ENCODE data around the gene HERPUD2.
"Not testable (repeated sequence)": the region's sequence is repeated elsewhere in the genome, so short reads cannot be mapped to it uniquely, and the experiment has no call there.

The HERPUD2 gene

GRCh38 chr7:35658606-35659201 lies 36.2 kb downstream of the HERPUD2 start:
- H3K4me3 ChIP-seq (ENCODE audit: low read length) = no peak overlapping the region
- no peak for DNase-seq (ENCODE audit: low read depth)
- no peak for TF ChIP-seq CTCF (IDR thresholded peaks at IDR 0.05; ENCODE audit: insufficient read depth, low read depth, low read length, missing control alignments)

GRCh38 chr7:35657125-35657524 lies 37.8 kb downstream of the HERPUD2 start:
- H3K4me3 ChIP-seq (ENCODE audit: low read length) = no peak overlapping the region
- no peak for TF ChIP-seq CTCF (IDR thresholded peaks at IDR 0.05; ENCODE audit: insufficient read depth, low read depth, low read length, missing control alignments)
- peak; percentile 4 for DNase-seq (ENCODE audit: low read depth)

GRCh38 chr7:35654558-35654957 lies 40.4 kb downstream of the HERPUD2 start:
- not testable (repeated sequence) for H3K4me3 ChIP-seq (ENCODE audit: low read length); DNase-seq (ENCODE audit: low read depth)

- no peak for TF ChIP-seq CTCF (IDR thresholded peaks at IDR 0.05; ENCODE audit: insufficient read depth, low read depth, low read length, missing control alignments)
- no peak overlapping the region for H3K4me3 ChIP-seq (ENCODE audit: low read length)
- no peak for DNase-seq (ENCODE audit: low read depth)
Observed at GRCh38 chr7:35652124-35652523, 42.8 kb downstream of the HERPUD2 start.

GRCh38 chr7:35650751-35651150 lies 44.2 kb downstream of the HERPUD2 start:
- no peak for DNase-seq (ENCODE audit: low read depth)
- no peak for TF ChIP-seq CTCF (IDR thresholded peaks at IDR 0.05; ENCODE audit: insufficient read depth, low read depth, low read length, missing control alignments)
- H3K4me3 ChIP-seq (ENCODE audit: low read length) = no peak overlapping the region

GRCh38 chr7:35649711-35650110 lies 45.2 kb downstream of the HERPUD2 start:
- TF ChIP-seq CTCF (IDR thresholded peaks at IDR 0.05; ENCODE audit: insufficient read depth, low read depth, low read length, missing control alignments) = no peak
- H3K4me3 ChIP-seq (ENCODE audit: low read length) = no peak overlapping the region
- no peak for DNase-seq (ENCODE audit: low read depth)

GRCh38 chr7:35648367-35648766 lies 46.6 kb downstream of the HERPUD2 start:
- TF ChIP-seq CTCF (IDR thresholded peaks at IDR 0.05; ENCODE audit: insufficient read depth, low read depth, low read length, missing control alignments) = no peak
- no peak overlapping the region for H3K4me3 ChIP-seq (ENCODE audit: low read length)
- DNase-seq (ENCODE audit: low read depth) = no peak
